Adrenal gland (tissue), 12 donors: ENCODE results near the gene BICD1. TPM values are rescaled to one million over a fixed set of nuclear protein-coding genes. Genes with fewer than 3 reads are reported as not detected.
A peak's percentile ranks its signal among the peaks of the same experiment; 100 is the strongest.

Experiments used
- DNase-seq, 7 donors: peaks; one replicate each; pipeline ENCODE4 v3.0.0-alpha.2; 2019 to 2020
- H3K27ac ChIP-seq, 5 donors: fragments of 200-600 bp; sonication (generic) in 4 of 5; 1 replicate in 3 of 5; 2 replicates in 2 of 5; pipeline versions ENCODE4 v1.5.1 to v1.8.0; 2016 to 2020; ENCODE audit warnings: mild to moderate bottlenecking in 1 of 5
- H3K27me3 ChIP-seq: fragments of 200-600 bp; 2 replicates; pipeline ENCODE4 v1.8.0; 2021
- H3K36me3 ChIP-seq, 2 donors: fragments of 200-600 bp; replicated peaks in 1 of 2; 1 replicate in 1 of 2; 2 replicates in 1 of 2; pipeline versions ENCODE4 v1.5.1 to v1.8.0; 2018 to 2022
- H3K4me1 ChIP-seq, 2 donors: fragments of 200-600 bp; replicated peaks in 1 of 2; 1 replicate in 1 of 2; 2 replicates in 1 of 2; pipeline versions ENCODE4 v1.5.1 to v1.8.0; 2018 to 2021
- H3K4me3 ChIP-seq, 4 donors: fragments of 200-600 bp; sonication (generic) in 3 of 4; one replicate each; pipeline ENCODE4 v1.5.1; 2016 to 2018
- H3K9me3 ChIP-seq, 3 donors: fragments of 200-600 bp; sonication (generic) in 1 of 3; replicated peaks in 1 of 3; 1 replicate in 2 of 3; 2 replicates in 1 of 3; pipeline versions ENCODE4 v1.5.1 to v1.8.0; 2016 to 2021
- POLR2A ChIP-seq, 2 donors: fragments of 450-650 bp; IDR thresholded peaks; one replicate each; pipeline ENCODE4 v1.6.1; 2017; ENCODE audit warnings: antibody characterized with exemption in 2 of 2, mild to moderate bottlenecking in 2 of 2, moderate library complexity in 1 of 2
- WGBS, 4 donors: extraction: QIAGEN DNeasy Blood & Tissue Kit in 2 of 4; methylation state at CpG; one replicate each; pipeline versions ENCODE4 v1.1.5 to v1.1.7; 2013 to 2017; 5-methylcytosine and 5-hydroxymethylcytosine counted together
- intact Hi-C, 2 donors: fragments of 100-400 bp; cut with DNase I; formaldehyde crosslinking; loops; one replicate each; pipeline versions ENCODE4 v1.14.1 to v1.15.0; 2022 to 2023
- polyA plus RNA-seq, 3 donors: library from polyadenylated mRNA; stranded (reverse); fragments of 200-250 nt in 2 of 3; fragments of 350-450 nt in 1 of 3; fragmentation: Illumina TruSeq in 1 of 3; extraction: RNeasy Lipid Tissue Mini Kit (QIAGEN cat#74804) in 1 of 3; gene quantifications; one replicate each; pipeline ENCODE4 v1.2.3, GENCODE V29; 2013 to 2014
- total RNA-seq, 9 donors: library from RNA; depleted of rRNA in 4 of 9; stranded (reverse); fragments of >200 nt in 4 of 9; fragments of 120-200 nt in 1 of 9; fragmentation: NEBNext Ultra II Directional in 1 of 9; extraction: Animal tissue kit (Norgen Biotek cat#: 25700) in 1 of 9; gene quantifications; one replicate each; pipeline versions ENCODE4 v1.1.0 to v1.2.4, GENCODE V29; 2013 to 2023
- TF ChIP-seq, protein P1 (sequence below), 6 experiments: fragments of 450-650 bp in 4 of 6; fragments of 200-600 bp in 2 of 6; sonication (generic) in 1 of 6; IDR thresholded peaks; 1 replicate in 5 of 6; 2 replicates in 1 of 6; pipeline versions ENCODE4 v1.5.1 to v1.8.0; 2016 to 2021; ENCODE audit warnings: antibody characterized with exemption in 6 of 6, mild to moderate bottlenecking in 2 of 6, moderate library complexity in 1 of 6
- donor health status: healthy with polysubstance abuse.
- donor health status: Bipolar disorder and iron deficiency.
- donor health status: DM: yes; HTN: yes; CAD: no.
- donor health status: DM: no; HTN: no; CAD: no.
- donor health status: DM: no; HTN: no; CAD: no.
- donor health status: DM: yes; HTN: yes; CAD: no.

Gene BICD1
- total and polyA plus RNA-seq, 12 donors: 2.9 to 18.2 (median 9.4) TPM

GRCh38 chr12:32397696-32398095 is 291.0 kb downstream of the BICD1 start:
- Histone ChIP-seq H3K9me3 (no peaks in the 10 kb centered on the region), H3K4me1 (peaks cover 0 to 13% of the 10 kb centered on the region in 2 donors), H3K27ac (no peak overlapping the region), H3K27me3 (no peaks in the 10 kb centered on the region), H3K4me3 (no peak overlapping the region), H3K36me3 (no peaks in the 10 kb centered on the region)
- 46 to 56% (median 52%) methylated on average over 4 of the region's 4 CpGs for WGBS, 4 donors
- DNase-seq: no peak
- intact Hi-C loops: no loop called here
- TF ChIP-seq POLR2A (IDR thresholded peaks at IDR 0.05): no peak
- TF ChIP-seq, protein P1, sequence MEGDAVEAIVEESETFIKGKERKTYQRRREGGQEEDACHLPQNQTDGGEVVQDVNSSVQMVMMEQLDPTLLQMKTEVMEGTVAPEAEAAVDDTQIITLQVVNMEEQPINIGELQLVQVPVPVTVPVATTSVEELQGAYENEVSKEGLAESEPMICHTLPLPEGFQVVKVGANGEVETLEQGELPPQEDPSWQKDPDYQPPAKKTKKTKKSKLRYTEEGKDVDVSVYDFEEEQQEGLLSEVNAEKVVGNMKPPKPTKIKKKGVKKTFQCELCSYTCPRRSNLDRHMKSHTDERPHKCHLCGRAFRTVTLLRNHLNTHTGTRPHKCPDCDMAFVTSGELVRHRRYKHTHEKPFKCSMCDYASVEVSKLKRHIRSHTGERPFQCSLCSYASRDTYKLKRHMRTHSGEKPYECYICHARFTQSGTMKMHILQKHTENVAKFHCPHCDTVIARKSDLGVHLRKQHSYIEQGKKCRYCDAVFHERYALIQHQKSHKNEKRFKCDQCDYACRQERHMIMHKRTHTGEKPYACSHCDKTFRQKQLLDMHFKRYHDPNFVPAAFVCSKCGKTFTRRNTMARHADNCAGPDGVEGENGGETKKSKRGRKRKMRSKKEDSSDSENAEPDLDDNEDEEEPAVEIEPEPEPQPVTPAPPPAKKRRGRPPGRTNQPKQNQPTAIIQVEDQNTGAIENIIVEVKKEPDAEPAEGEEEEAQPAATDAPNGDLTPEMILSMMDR (IDR thresholded peaks at IDR 0.05): no peak

DNA sequence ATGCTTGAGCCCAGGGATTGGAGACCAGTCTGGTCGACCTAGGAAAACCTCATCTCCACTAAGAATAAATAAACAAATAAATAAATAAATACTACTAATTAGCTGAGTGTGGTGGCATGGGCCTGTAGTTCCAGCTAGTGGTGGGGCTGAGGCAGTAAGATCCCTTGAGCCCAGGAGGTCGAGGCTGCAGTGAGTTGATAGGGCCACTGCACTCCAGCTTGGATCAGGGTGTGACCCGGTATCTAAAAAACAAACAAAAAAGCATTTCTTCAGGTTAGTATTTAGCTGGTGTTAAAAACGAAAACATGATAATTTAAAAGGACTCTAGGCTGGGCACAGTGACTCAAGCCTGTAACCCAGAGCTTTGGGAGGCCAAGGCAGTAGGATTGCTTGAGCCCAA is 291.5 kb downstream of the BICD1 start:
- Histone ChIP-seq H3K36me3 (no peaks in the 10 kb centered on the region), H3K9me3 (no peaks in the 10 kb centered on the region), H3K4me3 (no peak overlapping the region), H3K27me3 (no peaks in the 10 kb centered on the region), H3K4me1 (peaks cover 0 to 13% of the 10 kb centered on the region in 2 donors), H3K27ac (no peak overlapping the region)
- TF ChIP-seq, protein P1 (IDR thresholded peaks at IDR 0.05): no peak
- TF ChIP-seq POLR2A (IDR thresholded peaks at IDR 0.05): no peak
- no peak for DNase-seq
- intact Hi-C loops: no loop called here
- WGBS, 4 donors: 92 to 94% (median 93%) methylated on average over 4 of the region's 4 CpGs

- intact Hi-C loops: no loop called here
- DNase-seq: no peak
- peak overlapping the region in 2 of 5 donors; percentile 59 to 61 for H3K27ac ChIP-seq
- TF ChIP-seq, protein P1 (IDR thresholded peaks at IDR 0.05): no peak
- TF ChIP-seq POLR2A (IDR thresholded peaks at IDR 0.05): no peak
- H3K4me3 ChIP-seq: peak overlapping the region in 2 of 4 donors; percentile 17 to 88
- H3K9me3 ChIP-seq: no peaks in the 10 kb centered on the region
- peaks cover 0 to 13% of the 10 kb centered on the region in 2 donors for H3K4me1 ChIP-seq
- no peaks in the 10 kb centered on the region for H3K36me3 ChIP-seq
- H3K27me3 ChIP-seq: no peaks in the 10 kb centered on the region
- 3 to 11% (median 3%) methylated on average over 10 to 36 of the region's 36 CpGs for WGBS, 4 donors
Observed at GRCh38 chr12:32398816-32399369, 292.2 kb downstream of the BICD1 start.

GRCh38 chr12:32399370-32400113 is 292.9 kb downstream of the BICD1 start, which contains the start of gene FGD4:
Gene FGD4, plus strand, starts transcription at chr12:32399558.
- Histone ChIP-seq H3K27ac (peak within 1 kb of the TSS in 3 of 5 donors; percentile 20 to 61 (median 59)), H3K27me3 (no peaks in the 10 kb centered on the region), H3K4me1 (peaks cover 0 to 13% of the 10 kb centered on the region in 2 donors), H3K36me3 (no peaks in the 10 kb centered on the region), H3K4me3 (peak within 1 kb of the TSS in 3 of 4 donors; percentile 48 to 88 (median 75)), H3K9me3 (no peaks in the 10 kb centered on the region)
- DNase-seq: peak; percentile 85 to 94 (median 92)
- peak in 1 of 2 donors; percentile 84 for TF ChIP-seq POLR2A (IDR thresholded peaks at IDR 0.05)
- TF ChIP-seq, protein P1 (IDR thresholded peaks at IDR 0.05): peak in 2 of 6 experiments; percentile 7 to 30
- intact Hi-C loops: no loop called here
- 0 to 1% (median 0%) methylated on average over 25 to 82 of the region's 82 CpGs for WGBS, 4 donors
